GM18511 (cell line): Measurements from ENCODE around the gene DENND6B.
A peak's percentile ranks its signal among the peaks of the same experiment; 100 is the strongest.

ENCODE experiments used
- ATAC-seq: cut with Tn5 transposase; IDR thresholded peaks from one replicate; pipeline ENCODE4 v1.9.1; 2021; ENCODE audit warnings: mild to moderate bottlenecking, moderate library complexity; ENCODE audit not compliant: unreplicated experiment

The DENND6B gene

GRCh38 chr22:50316114-50317065 is 10.4 kb downstream of the DENND6B start:
- ATAC-seq = no peak

DNA sequence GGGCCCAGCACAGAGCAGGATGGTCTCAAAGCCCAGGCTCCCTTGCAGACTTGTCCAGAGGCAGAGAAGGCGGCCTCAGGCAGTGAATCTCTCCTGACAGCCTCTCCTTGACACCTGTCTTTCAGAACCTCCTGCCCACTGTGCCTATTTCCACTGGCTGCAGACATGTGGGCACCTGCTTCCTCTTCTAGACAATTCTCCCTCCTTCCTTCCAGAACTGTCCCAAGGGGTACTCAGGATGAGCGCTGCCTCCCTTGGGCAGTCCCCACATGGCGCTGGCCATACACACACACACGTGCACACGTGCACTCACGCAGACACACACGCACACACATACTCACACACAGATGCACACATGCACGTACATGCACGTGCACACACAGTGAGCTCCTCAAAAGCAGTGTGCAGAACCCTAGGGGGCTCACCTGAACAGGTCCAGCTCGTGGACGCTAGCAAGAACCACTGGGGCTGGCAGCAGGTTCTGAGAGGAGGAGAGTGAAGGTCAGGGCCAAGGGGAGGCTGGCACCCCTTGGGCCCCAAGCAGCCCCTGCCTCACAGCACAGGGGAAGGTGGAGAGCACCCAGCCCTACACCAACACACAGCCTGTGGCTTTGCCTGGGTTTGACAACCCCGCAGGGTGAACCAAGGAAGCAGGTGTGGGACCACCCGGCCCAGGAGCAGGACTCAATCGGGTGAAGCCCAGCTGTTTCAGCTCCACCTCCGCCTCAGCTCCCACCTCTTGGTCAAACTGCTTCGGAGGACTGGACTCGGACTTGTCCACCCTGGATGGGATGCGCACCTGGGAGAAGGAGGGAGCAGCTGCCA is 11.3 kb downstream of the DENND6B start:
- no peak for ATAC-seq

- ATAC-seq = peak; percentile 88
Observed at GRCh38 chr22:50314455-50315288, 12.1 kb downstream of the DENND6B start.

- no peak for ATAC-seq
Observed at GRCh38 chr22:50314081-50314454, 12.7 kb downstream of the DENND6B start.

DNA sequence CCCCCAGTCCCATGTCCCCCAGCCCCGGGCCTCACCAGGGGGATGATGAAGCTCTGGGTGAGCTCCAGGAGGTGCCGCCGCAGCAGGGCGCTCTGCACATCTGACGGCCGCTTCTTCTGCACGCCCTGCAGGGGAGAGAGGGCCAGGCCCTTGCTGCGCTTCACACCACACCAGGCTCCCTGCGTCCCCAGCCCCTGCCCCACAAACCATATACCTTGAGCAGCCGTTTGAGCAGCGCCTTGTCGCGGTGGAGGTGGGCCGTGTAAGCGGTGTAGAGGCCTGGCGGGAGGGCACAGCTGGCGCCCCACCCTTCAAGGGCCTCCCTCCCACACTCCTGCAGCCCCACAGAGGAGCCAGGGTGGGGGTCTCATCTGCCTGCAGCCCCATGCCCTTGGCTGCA is 13.2 kb downstream of the DENND6B start:
- no peak for ATAC-seq

- ATAC-seq = no peak
Observed at GRCh38 chr22:50313021-50313420, 13.8 kb downstream of the DENND6B start.

DNA sequence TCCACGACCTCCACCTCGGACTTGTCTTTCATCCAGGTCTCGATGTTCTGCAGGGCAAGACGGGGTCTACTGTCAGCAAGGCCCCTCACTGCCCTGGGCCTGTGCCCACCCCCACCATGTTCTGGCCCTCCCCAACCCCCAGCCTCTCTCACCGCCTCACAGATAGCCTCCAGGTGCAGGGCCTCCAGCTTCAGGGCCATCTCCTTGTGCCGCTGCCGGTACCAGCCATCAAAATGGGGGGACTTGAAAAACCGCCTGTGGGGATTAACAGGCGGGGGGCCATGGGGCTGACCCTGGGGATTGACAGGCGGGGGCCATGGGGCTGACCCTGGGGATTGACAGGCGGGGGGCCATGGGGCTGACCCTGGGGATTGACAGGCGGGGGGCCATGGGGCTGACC is 14.4 kb downstream of the DENND6B start:
- no peak for ATAC-seq

GRCh38 chr22:50311606-50312351 is 15.0 kb downstream of the DENND6B start:
- ATAC-seq = no peak

GRCh38 chr22:50310949-50311444 is 15.8 kb downstream of the DENND6B start:
- no peak for ATAC-seq

DNA sequence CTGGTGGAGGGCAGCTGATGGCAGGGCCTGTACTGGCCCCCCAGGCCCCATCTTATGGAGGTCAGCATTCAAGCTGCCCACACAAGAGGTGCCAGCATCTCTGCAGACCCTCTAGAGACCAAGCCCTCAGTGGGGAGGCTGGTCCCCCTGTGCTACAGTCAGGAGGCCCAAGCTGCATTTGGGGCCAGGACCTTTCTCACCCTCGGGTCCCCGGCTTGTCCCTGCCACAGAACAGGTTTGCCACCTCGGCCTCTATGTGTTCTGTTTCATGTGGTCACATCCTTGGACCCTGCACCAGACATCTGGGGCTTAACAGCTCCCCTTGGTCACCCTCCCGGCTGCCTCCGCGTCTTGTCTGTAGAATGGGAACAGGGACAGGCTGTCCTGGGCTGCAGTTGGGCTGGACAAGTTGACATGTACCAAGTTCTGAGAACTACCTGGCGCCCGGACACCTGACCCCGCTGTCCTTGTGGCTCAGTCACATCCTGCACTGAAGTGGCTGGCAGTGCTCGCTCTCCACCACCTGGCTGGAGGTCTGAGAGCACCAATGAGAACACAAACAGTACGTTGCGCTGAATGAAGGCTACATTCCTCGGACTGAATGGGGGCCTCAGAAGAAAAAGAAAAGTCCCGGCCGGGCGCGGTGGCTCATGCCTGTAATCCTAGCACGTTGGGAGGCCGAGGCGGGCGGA is 16.6 kb downstream of the DENND6B start:
- no peak for ATAC-seq

GRCh38 chr22:50309601-50309991 is 17.2 kb downstream of the DENND6B start:
- no peak for ATAC-seq

DNA sequence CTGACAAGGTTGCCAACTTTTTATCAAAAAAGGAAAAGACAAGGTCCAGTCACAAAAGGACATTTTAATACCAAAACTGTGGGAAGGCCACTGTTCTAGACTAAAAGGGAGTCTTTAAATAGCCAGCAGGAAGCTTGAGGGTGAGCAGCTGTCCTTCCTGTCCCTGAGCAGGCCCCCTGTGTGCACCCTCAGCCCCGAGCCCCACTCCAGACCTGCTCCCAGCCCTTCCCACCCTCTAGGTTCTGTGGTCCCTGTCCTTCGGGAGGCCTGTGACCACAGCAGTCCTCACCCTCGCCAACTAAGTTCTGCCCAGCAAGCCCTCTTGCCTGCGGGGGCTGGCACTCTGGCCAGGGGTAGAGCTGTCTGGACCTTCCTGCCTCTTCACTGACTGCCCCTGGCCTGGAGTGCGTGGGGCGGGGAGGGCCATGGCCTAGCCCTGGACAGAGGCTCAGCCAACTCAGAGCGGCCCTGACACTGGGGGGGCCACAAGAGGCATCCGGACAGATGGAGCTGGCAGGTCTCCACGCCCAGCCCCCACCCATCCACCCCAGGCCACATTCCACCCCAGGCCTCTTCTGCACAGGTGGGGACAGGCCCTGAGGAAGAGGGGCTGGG is 17.7 kb downstream of the DENND6B start:
- no peak for ATAC-seq

DNA sequence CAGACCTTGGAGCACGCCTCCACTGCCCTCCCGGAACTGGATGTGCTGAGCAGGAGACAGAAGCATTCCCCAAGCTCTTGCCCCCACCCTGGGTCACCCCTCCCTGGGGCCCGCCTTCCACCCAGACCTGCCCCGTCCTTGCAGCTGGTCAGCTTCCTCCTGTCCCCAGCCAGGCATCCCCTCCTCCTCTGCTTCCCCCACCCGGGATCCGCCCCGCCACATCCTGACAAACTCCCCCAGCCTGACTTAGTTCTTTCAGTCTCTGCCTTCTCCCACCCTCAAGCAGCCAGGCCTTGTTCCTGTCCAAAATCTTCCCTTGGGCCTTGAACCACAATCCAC is 18.2 kb downstream of the DENND6B start:
- ATAC-seq = no peak

DNA sequence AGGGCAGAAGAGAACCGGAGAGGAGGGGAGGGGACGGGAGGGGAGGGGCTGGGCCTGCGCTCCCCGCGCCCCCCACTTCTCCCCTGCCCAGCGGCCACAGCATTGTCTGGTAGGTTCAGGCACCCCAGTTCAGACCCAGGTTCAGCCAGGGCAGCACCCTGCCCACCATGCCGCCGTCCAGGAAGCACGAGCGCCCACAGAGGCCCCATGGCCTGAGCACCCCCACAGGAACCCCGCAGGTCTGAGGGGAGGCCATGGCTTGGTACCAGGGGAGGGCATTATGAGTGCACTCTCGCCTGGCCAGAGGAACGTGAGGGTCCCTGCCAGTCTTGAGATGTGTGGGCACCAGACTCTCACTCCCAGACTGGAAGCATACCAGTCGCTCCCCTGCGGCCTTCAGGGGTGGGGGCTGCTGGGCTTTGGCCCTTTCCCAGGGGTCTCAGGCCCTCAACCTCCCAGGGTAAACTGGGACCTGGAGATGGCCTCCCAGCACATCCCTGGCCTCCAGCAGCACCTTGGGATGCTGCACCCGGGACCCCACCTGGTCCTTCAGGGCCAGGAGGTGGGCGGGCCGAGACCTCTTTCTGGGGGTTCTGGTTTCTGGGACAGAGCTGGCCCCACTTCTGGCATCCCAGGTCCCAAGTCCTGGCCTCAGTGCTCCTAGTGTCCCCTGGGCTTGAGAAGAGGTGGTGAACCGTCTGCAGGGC is 18.8 kb downstream of the DENND6B start:
- no peak for ATAC-seq

DNA sequence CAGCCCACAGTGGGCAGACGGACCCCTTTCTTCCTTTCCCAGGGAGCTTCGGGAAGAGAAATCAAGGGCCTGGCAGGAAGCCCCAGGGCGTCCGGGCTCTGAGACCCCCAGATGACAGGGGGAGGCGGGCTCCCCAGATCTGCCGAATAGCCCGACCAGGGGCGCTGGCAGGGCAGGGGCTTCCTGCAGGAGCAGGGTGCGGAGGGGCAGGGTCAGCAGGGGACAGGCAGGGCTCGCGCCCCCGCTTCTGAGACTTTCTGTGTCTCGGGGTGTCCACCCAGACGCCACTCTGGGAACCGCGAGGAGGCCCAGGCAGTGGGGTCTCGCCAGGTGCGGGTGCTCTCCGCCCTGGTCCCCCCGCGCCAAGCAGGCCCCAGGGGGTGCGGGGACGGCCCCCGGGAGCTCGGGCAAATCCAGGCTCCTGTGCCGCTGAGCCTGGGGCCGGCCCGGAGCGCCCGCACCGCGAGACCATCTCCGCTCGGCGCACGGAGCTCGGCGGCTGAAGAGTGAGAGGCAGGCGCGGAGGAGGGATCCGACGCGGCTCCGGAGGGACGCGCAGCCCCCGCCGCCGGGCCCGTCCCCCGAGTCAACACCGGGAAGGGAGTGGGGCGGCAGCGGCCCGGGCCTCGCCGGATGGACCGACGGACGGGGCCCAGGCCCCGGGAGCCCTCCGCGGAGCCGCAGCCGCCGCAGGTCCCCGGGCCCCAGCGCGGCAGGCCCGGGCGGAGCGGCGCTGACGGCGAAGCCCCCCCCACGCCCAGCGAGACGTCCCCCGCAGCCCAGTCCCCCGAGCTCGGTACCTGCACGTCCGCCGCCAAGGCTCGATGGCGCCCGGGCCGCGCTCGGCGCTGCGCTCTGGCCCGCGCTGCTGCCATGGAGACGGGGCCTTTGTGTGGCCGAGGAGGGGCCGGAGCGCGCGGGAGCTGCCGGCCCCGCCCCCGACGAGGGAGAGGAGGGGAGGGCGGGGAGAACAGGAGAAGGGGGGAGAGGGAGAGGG is 19.8 kb downstream of the DENND6B start, which contains the start of gene PLXNB2:
TSS of gene PLXNB2 (minus strand) at position 894 of the 997 bp plus-strand sequence. CDS start 17,062 bp downstream, outside the sequence.
- peak; percentile 52 for ATAC-seq

GRCh38 chr22:50305923-50306566 is 20.8 kb downstream of the DENND6B start:
- peak; percentile 35 for ATAC-seq
